T-helper 2 cell (primary cell): ENCODE results near the gene UBE2G1.
"Not testable (repeated sequence)": the region's sequence is repeated elsewhere in the genome, so short reads cannot be mapped to it uniquely, and the experiment has no call there.

Experiments used
- DNase-seq, 5 experiments: peaks; one replicate each; pipeline versions ENCODE4 v3.0.0 to v3.0.0-alpha.2; 2012 to 2022

The UBE2G1 gene

GRCh38 chr17:4295686-4296085 lies 70.8 kb downstream of the UBE2G1 start:
- DNase-seq: no peak

- no peak for DNase-seq
Observed at GRCh38 chr17:4293572-4293971, 72.9 kb downstream of the UBE2G1 start.

DNA sequence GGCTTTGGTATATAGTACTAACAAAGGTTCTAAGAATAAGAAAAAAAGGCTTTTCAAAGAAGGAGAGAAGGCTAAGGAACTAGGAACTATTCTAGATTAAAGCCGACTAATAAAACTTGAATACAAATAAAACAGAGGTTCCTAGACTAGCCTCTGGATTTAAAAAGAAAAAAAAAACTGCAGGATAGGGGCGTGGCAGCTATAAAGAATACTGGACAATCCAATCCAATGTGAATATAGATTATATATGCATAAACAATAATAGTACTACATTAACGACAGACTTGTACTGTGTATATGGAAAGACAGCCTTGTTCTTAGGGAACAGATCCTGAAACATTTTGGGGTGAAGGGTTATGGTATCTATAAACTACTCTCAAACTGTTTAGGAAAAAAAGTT lies 78.8 kb downstream of the UBE2G1 start:
- DNase-seq: no peak

DNA sequence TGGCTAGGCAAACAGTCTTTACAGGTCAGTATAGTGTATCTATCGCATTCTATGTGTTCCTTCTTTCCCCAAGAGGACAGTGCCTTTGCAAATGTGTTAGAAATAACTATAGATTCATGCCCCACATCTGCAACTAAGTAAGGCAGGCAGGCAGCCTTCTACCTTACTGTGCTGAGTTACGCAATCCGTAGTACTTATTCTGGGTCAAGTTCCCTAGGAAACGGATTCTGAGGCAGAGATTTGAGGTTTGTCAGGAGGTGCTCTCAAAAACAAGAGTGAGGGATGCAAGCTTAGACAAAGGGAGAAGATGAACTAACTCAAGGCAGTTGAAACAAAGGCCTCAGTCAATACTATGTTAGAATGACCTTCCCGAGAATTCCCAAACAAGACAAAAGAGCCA lies 90.0 kb downstream of the UBE2G1 start:
- DNase-seq: no peak

DNA sequence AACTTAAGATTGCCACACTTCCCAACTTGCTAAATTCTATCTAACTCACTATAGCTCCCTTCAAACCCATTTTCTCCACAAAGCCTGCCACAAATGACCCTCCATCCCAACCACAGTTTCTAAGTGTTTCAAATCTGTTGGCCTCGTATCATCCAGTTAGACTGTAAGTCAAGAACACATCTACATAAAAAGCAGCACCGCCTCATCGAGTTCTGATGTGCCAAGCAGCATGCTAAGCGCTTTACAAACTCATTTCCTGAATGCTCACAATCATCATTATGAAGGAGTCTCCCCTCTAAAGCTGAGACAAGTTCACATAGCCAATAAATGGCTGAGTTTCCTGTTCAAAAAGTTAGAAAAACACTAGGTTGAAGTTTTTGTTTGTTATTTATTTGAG lies 93.5 kb downstream of the UBE2G1 start:
- DNase-seq: no peak

DNA sequence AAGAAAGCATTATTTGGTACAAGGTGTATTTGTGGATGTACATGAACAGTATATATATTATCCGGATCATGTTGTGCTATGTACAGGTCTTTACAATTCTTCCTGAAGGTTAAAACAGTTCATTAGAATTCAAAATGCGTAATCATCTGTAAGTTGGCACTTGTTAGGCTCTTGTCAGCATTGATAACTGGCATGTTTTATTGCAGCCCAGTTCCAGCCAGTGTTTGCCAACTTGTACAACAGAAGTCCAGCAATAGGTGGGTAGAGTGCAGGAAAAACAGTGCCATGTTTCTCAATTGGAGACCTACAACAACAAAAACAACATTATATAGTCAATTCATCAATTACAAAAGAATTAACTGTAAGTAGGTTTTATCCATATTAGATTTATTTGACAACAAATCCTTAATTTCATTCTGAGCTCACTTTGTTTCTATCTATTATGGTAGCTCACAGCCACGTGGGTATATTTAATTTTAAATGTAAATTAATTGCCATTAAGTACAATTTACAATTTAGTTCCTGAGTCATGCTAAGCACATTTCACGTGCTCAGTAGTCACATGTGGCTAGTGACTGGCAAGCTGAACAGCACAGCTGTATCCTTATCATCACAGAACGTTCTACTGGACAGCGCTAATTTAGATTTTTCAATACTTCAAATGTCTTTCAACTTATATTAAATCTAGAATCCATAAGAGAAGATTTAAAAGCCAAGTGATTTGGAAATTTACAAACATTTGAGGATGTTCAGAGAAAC lies 94.1 kb downstream of the UBE2G1 start:
- no peak for DNase-seq

DNA sequence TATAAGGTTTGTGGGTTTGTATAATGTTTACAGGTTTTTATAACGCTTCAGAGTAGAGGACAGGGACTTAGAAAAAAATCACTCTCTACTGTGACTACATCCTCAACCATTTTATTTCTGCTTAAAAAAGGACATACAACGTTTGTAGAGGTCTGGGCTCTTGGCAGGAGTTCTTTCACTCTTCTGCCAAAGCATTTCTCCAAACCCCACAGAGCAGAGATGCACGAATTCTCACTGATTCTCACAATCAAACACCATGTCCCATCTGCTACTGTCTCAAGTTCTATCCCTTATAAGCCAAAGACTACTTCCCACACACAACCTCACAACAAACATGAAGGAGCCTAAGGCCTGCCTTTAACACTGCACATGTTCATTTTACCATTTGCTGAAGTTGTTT lies 95.7 kb downstream of the UBE2G1 start:
- no peak for DNase-seq

GRCh38 chr17:4269915-4270314 lies 96.6 kb downstream of the UBE2G1 start:
- no peak for DNase-seq

DNA sequence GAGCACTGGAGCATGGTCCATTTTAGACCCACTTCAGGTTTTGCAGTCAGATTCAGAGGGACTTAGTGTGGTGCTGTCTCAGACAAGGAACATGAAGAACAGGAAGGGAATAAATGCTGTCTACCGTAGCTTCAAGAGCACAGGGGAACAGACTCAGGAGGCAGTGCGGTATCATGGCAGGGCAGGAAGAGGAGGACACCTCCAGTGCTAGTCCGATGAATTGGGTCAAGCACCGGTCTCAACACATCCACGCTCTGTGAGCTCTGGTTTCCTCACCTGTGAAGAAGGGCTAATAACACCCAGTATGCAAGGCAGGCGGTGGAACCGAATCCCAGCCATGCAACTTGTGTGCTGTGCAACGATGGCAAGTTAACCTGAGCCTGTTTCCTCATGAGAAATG lies 99.1 kb downstream of the UBE2G1 start:
- DNase-seq: no peak

DNA sequence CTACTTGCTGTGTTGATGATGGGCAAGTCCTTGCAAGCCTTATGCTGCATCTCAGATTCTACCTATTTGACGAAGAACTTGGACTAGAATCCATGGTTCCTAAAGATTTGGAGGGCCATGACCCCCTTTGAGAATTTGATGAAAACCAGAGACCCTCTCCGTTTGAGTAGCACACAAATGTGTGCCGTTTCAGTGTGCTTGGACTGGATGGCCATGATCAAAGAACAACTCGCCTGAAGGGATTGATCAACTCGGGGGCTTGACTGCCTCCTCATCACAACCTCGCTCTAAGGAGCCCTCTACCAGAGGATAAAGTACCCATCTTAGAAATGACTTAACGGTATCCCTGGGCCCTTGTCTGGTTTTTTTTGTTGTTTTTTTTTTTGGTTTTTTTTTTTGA lies 99.9 kb downstream of the UBE2G1 start:
- no peak for DNase-seq

DNA sequence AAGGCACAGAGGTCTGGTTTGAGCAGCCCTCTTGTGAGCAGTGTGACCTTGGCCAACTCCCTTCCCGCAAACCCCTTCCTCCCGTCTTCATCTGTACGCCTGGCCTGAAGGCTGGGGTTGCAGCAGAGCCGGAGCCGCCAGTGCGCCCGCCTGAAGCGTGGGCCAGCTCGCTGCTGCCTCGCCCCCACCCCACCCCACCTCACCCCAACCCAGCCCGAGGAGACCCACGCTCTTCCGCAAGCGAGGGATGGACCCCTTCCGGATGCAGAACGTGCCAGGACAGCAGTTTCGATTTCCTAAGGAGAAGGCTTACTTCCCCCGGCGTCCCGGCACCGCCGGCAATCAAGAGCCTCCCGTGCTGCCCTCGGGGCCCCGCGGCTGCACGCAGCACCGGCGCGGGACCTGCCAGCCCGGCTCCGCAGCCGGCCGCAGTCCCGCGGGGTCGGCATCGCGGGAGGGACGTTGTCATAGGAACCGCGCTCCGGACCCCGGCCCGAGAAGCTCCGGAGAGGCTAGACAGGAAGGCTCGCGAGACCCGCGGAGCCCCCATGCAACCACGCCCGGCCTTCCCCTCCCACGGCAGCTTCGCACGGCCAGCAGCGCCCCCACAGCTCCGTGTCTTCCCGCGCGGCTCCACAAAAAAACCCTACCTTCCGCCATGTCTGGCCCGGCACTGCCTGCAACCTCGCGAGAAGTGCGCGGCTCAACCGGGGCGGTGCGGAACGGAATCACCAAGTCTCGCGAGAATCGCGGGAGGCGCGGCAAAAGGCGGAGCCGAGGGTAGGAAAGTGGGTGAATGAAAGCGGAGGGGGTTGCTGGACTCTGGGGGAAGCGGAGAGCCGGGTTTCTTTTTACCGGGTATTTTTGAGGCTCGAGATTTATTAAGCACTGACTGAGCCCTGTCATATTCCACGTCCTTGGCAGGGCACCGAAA lies 102.9 kb downstream of the UBE2G1 start, which contains the start of gene ANKFY1:
Gene ANKFY1 (minus strand): TSS at position 698 of the 934 bp plus-strand sequence. CDS start 38 bp downstream, at position 660.
- DNase-seq: peak; percentile 92 to 97 (median 96)

GRCh38 chr17:4262703-4263102 lies 103.8 kb downstream of the UBE2G1 start:
- no peak for DNase-seq

GRCh38 chr17:4261452-4261851 lies 105.0 kb downstream of the UBE2G1 start:
- DNase-seq: no peak

DNA sequence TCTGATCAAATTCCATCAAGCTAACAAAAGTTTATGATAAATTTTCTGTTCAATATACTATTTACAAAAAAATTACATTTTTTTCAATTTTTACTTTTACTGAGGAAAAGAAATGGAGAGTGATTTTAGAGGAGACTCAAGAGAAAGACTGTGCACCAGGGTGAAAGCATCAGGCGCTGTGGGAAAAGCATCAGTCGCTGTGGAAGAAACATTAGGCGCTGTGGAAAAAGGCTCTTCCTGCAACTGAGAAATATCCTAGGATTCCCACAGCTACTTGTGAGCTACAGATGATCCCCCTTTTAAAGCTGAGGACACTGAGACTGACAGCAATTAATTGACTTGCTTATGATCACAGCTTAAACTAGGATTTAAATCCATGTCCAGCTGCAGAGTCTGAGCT lies 107.6 kb downstream of the UBE2G1 start:
- no peak for DNase-seq

- DNase-seq: no peak
Observed at GRCh38 chr17:4256952-4257351, 109.5 kb downstream of the UBE2G1 start.

GRCh38 chr17:4255271-4255670 lies 111.2 kb downstream of the UBE2G1 start:
- DNase-seq: not testable (repeated sequence)

DNA sequence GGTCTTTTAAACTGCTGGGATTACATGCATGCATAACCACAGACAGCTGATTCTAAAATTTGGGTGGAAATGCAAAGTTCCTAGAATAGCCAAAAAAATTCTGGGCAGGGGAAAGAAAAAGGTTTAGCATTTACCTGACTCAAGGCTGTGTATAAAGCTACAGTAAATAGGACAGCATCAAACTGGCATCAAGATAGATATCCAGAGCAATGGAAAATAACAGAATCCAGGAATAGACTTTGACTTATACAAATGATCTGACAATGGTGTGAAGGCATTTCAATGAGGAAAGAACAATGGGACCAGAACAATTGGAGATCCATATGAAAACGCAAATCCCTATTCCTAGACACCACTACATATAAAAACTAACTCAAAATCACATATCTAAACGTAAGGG lies 115.6 kb downstream of the UBE2G1 start:
- DNase-seq: no peak

DNA sequence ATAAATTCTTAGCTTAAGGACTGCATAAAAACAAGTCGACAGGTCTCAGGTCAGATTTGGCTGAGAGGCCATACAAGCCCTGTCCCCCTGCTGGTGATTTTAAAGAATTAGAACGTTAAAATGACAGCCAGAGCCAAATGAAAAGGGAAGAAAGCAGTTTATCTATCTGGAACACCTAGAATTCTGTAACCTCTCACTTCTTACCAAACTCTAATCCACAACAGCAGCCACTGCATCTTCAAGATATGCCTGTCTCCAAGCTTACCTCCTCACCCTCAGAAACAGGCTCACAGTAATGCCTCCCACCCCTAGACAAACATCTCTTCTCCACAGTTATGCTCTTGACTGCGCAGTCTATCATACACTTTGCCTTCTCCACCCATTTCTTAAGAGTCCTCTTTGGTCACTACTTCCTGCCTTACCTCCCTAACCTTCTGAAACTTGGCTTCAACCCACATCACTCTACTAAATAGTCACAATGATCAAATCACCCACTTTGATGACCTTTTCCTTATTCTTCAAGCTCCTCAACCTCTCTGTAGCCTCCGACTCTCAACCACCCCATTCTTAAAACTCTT lies 116.9 kb downstream of the UBE2G1 start:
- peak in 1 of 5 experiments; percentile 42 for DNase-seq

- DNase-seq: no peak
Observed at GRCh38 chr17:4248504-4249277, 117.8 kb downstream of the UBE2G1 start.

- no peak for DNase-seq
Observed at GRCh38 chr17:4247971-4248388, 118.5 kb downstream of the UBE2G1 start.

- no peak for DNase-seq
Observed at GRCh38 chr17:4247361-4247970, 119.0 kb downstream of the UBE2G1 start.

DNA sequence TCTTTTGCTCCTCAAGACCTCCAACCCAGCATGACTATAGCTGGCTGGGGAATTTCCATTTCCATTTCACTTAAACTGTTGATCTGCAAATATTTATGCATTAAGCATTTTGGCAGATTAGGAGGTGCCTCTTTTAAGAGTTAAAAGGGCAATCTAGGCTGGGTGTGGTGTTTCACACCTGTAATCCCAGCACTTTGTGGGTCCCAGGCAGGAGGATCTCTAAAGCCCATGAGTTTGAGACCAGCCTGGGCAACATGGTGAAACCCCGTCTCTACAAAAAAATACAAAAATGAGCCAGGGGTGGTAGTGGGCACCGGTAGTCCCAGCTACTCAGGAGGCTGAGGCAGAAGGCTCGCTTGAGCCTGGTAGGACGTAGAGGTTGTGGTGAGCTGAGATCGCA lies 119.8 kb downstream of the UBE2G1 start:
- no peak for DNase-seq
